Kidney (tissue), 14 donors: ENCODE data around the gene ACTN2. TPM values are rescaled to one million over a fixed set of nuclear protein-coding genes. Genes with fewer than 3 reads are reported as not detected.

Experiments used
- DNase-seq, 5 donors: peaks; one replicate each; pipeline ENCODE4 v3.0.0-alpha.2; 2013 to 2020
- FAIRE-seq: peaks from 2 replicates; lab custom pipeline; 2012; peaks lifted over from hg19 to GRCh38; lab: Jason Lieb, UNC
- H3K27ac ChIP-seq, 2 donors: one replicate each; pipeline ENCODE4 v1.7.0; 2013; ENCODE audit warnings: low read depth in 2 of 2, low read length in 2 of 2, inconsistent platforms in 1 of 2
- H3K27me3 ChIP-seq: one replicate; pipeline ENCODE4 v1.7.1; 2013; ENCODE audit warnings: low read length, inconsistent platforms; ENCODE audit not compliant: control insufficient read depth, insufficient read depth
- H3K36me3 ChIP-seq, 3 donors: one replicate each; pipeline versions ENCODE4 v1.7.0 to v1.7.1; 2013; ENCODE audit warnings: low read length in 3 of 3, control low read depth in 1 of 3, inconsistent platforms in 1 of 3; ENCODE audit not compliant: insufficient read depth in 3 of 3, control insufficient read depth in 2 of 3
- H3K4me1 ChIP-seq, 3 donors: one replicate each; pipeline versions ENCODE4 v1.7.0 to v1.7.1; 2013; ENCODE audit warnings: low read length in 3 of 3, inconsistent platforms in 1 of 3, low read depth in 1 of 3; ENCODE audit not compliant: control insufficient read depth in 2 of 3, insufficient read depth in 2 of 3
- H3K4me3 ChIP-seq, 3 donors: one replicate each; pipeline versions ENCODE4 v1.7.0 to v1.8.1; 2013; ENCODE audit warnings: low read length in 3 of 3, control low read depth in 1 of 3, inconsistent platforms in 1 of 3
- H3K9ac ChIP-seq, 3 donors: one replicate each; pipeline versions ENCODE4 v1.7.0 to v1.7.1; 2013; ENCODE audit warnings: low read length in 3 of 3, control low read depth in 1 of 3, inconsistent platforms in 1 of 3
- H3K9me3 ChIP-seq, 3 donors: one replicate each; pipeline versions ENCODE4 v1.7.0 to v1.7.1; 2013; ENCODE audit warnings: low read length in 3 of 3, control low read depth in 1 of 3, inconsistent platforms in 1 of 3; ENCODE audit not compliant: control insufficient read depth in 2 of 3, insufficient read depth in 1 of 3
- CTCF ChIP-seq: IDR thresholded peaks from 3 replicates; pipeline ENCODE4 v1.5.1; 2012; ENCODE audit warnings: mild to moderate bottlenecking, moderate library complexity, borderline replicate concordance; ENCODE audit not compliant: insufficient read depth; ENCODE audit errors: extremely low read depth
- intact Hi-C: fragments of 100-400 bp; cut with DNase I; formaldehyde crosslinking; loops from one replicate; pipeline ENCODE4 v1.11.1; 2022
- polyA plus RNA-seq: library from polyadenylated mRNA; stranded (reverse); fragments of 350-450 nt; fragmentation: Illumina TruSeq; extraction: RNeasy Lipid Tissue Mini Kit (QIAGEN cat#74804); gene quantifications from one replicate; pipeline ENCODE4 v1.2.3, GENCODE V29; 2014; ENCODE audit warnings: low read depth, low replicate concordance; ENCODE audit not compliant: insufficient read depth
- total RNA-seq: library from RNA; stranded (reverse); fragmentation: NEBNext Ultra II Directional; extraction: Animal tissue kit (Norgen Biotek cat#: 25700); gene quantifications from one replicate; pipeline ENCODE4 v1.2.1, GENCODE V29; 2021
- donor health status: control.
- donor health status: control.
- donor health status: control.
- donor health status: control.
- donor health status: control.
- donor health status: DM: yes; HTN: yes; CAD: no.
- donor health status: Normal renal cell carcinoma (clear cell type).

ACTN2 gene
- total and polyA plus RNA-seq, 2 donors from 2014 or later = 0.60 to 1.6 TPM

DNA sequence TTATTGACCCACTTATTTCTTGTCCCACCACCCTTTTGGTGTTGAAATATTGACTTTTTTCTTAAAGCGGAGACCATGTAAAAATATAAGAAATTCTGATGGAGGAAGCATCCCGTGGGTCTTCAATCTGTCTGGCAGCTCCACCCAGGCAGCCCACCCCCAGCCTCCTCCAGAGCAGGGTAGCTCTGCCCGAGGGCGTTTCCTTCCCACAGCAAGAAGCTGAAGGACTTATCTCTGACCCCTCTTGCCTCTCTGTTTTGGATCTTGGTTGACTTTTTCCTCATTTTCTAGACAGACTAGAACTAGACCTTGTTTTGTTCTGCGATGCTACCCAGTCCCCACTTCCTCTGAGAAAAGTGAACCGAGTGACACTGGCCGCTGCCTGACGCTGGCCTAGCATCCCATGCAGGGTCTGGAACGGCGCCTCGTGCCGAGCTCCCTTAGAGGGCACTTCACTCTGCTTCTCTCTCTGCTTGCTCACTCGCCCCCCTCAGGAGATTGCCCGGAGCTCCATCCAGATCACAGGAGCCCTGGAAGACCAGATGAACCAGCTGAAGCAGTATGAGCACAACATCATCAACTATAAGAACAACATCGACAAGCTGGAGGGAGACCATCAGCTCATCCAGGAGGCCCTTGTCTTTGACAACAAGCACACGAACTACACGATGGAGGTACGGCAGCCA, 68.4 kb downstream of the ACTN2 start:
- H3K9ac ChIP-seq = no peak overlapping the region
- no peak for TF ChIP-seq CTCF
- no peak for DNase-seq
- no peaks in the 10 kb centered on the region for H3K36me3 ChIP-seq
- no peaks in the 10 kb centered on the region for H3K9me3 ChIP-seq
- H3K4me1 ChIP-seq = no peaks in the 10 kb centered on the region
- intact Hi-C loops = no loop called here
- H3K4me3 ChIP-seq = no peak overlapping the region
- H3K27ac ChIP-seq = no peak overlapping the region
- FAIRE-seq = no peak
- no peaks in the 10 kb centered on the region for H3K27me3 ChIP-seq

GRCh38 chr1:236757640-236758039, 71.3 kb downstream of the ACTN2 start:
- FAIRE-seq = no peak

GRCh38 chr1:236759252-236759859, 73.1 kb downstream of the ACTN2 start:
- no peaks in the 10 kb centered on the region for H3K9me3 ChIP-seq
- no peak overlapping the region for H3K9ac ChIP-seq
- no peak overlapping the region for H3K4me3 ChIP-seq
- H3K27ac ChIP-seq = no peak overlapping the region
- TF ChIP-seq CTCF = peak; percentile 68
- H3K4me1 ChIP-seq = no peaks in the 10 kb centered on the region
- no peaks in the 10 kb centered on the region for H3K36me3 ChIP-seq
- DNase-seq (peak in 2 of 5 donors; percentile 63 to 73), FAIRE-seq (no peak)
- intact Hi-C loops = no loop called here
- H3K27me3 ChIP-seq = no peaks in the 10 kb centered on the region

More at GRCh38 chr1:236757640-236758039, 71.3 kb downstream of the ACTN2 start:
- H3K9ac ChIP-seq = no peak overlapping the region
- intact Hi-C loops = no loop called here
- no peak for TF ChIP-seq CTCF
- H3K27me3 ChIP-seq = no peaks in the 10 kb centered on the region
- H3K4me3 ChIP-seq = no peak overlapping the region
- no peaks in the 10 kb centered on the region for H3K9me3 ChIP-seq
- DNase-seq = no peak
- H3K27ac ChIP-seq = no peak overlapping the region
- H3K4me1 ChIP-seq = no peaks in the 10 kb centered on the region
- H3K36me3 ChIP-seq = no peaks in the 10 kb centered on the region
